ENCODE data around the gene DMAC2L. TPM values are rescaled to one million over a fixed set of nuclear protein-coding genes. Genes with fewer than 3 reads are reported as not detected.

DMAC2L gene
- polyA plus RNA-seq, 1 donor from 2014 or later = 17.1 TPM

DNA sequence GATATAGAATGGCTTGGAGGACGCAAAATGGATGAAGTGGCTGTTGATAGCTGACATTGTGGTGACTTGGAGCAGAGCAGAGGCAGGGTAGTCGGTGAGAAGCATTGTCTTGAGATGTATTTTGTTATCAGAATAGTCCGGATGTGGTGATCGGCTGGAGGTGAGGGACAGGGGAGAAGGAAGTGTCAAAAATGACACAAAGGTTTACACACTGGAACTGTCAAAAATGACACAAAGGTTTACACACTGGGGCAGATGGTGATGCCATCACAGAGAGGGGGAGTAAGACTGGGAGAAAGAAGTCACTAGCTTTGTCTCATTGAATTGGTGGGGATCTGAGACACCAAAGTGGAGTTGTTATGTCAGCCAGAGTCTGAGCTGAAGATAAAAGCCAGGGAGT lies 54.5 kb downstream of the DMAC2L start:
- TF ChIP-seq TAF1 (IDR thresholded peaks at IDR 0.05; ENCODE audit: low read depth) = no peak
- TF ChIP-seq, protein P1, sequence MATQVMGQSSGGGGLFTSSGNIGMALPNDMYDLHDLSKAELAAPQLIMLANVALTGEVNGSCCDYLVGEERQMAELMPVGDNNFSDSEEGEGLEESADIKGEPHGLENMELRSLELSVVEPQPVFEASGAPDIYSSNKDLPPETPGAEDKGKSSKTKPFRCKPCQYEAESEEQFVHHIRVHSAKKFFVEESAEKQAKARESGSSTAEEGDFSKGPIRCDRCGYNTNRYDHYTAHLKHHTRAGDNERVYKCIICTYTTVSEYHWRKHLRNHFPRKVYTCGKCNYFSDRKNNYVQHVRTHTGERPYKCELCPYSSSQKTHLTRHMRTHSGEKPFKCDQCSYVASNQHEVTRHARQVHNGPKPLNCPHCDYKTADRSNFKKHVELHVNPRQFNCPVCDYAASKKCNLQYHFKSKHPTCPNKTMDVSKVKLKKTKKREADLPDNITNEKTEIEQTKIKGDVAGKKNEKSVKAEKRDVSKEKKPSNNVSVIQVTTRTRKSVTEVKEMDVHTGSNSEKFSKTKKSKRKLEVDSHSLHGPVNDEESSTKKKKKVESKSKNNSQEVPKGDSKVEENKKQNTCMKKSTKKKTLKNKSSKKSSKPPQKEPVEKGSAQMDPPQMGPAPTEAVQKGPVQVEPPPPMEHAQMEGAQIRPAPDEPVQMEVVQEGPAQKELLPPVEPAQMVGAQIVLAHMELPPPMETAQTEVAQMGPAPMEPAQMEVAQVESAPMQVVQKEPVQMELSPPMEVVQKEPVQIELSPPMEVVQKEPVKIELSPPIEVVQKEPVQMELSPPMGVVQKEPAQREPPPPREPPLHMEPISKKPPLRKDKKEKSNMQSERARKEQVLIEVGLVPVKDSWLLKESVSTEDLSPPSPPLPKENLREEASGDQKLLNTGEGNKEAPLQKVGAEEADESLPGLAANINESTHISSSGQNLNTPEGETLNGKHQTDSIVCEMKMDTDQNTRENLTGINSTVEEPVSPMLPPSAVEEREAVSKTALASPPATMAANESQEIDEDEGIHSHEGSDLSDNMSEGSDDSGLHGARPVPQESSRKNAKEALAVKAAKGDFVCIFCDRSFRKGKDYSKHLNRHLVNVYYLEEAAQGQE (IDR thresholded peaks at IDR 0.05; ENCODE audit: borderline replicate concordance) = no peak
- no peak for TF ChIP-seq RAD21 (conservative IDR thresholded peaks at IDR 0.05)
- no peak for TF ChIP-seq EZH2 (IDR thresholded peaks at IDR 0.05; ENCODE audit: borderline replicate concordance, insufficient read depth, low read length, poor library complexity, severe bottlenecking)
- TF ChIP-seq POLR2AphosphoS5 (IDR thresholded peaks at IDR 0.05) = no peak
- no peak for TF ChIP-seq MXI1 (conservative IDR thresholded peaks at IDR 0.05; ENCODE audit: poor library complexity, severe bottlenecking)
- TF ChIP-seq EP300 (conservative IDR thresholded peaks at IDR 0.05; ENCODE audit: poor library complexity, severe bottlenecking) = no peak
- TF ChIP-seq, protein P2, sequence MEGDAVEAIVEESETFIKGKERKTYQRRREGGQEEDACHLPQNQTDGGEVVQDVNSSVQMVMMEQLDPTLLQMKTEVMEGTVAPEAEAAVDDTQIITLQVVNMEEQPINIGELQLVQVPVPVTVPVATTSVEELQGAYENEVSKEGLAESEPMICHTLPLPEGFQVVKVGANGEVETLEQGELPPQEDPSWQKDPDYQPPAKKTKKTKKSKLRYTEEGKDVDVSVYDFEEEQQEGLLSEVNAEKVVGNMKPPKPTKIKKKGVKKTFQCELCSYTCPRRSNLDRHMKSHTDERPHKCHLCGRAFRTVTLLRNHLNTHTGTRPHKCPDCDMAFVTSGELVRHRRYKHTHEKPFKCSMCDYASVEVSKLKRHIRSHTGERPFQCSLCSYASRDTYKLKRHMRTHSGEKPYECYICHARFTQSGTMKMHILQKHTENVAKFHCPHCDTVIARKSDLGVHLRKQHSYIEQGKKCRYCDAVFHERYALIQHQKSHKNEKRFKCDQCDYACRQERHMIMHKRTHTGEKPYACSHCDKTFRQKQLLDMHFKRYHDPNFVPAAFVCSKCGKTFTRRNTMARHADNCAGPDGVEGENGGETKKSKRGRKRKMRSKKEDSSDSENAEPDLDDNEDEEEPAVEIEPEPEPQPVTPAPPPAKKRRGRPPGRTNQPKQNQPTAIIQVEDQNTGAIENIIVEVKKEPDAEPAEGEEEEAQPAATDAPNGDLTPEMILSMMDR (IDR thresholded peaks at IDR 0.05; ENCODE audit: poor library complexity, severe bottlenecking) = no peak
- no peak for TF ChIP-seq SMC3 (conservative IDR thresholded peaks at IDR 0.05; ENCODE audit: poor library complexity)
- Histone ChIP-seq H3K9me3 (ENCODE audit: low read length) (no peaks in the 10 kb centered on the region), H3K9me2 (ENCODE audit: insufficient read depth, low read length) (no peaks in the 10 kb centered on the region), H3K27ac (ENCODE audit: low read length) (no peak overlapping the region), H2AFZ (ENCODE audit: low read depth, low read length) (no peak overlapping the region), H3K36me3 (ENCODE audit: insufficient read depth, low read length) (no peaks in the 10 kb centered on the region), H3K27me3 (ENCODE audit: insufficient read depth, low read depth, low read length) (no peaks in the 10 kb centered on the region), H3K79me2 (replicated peaks; ENCODE audit: insufficient read depth, low read length) (no peaks in the 10 kb centered on the region), H3F3A (ENCODE audit: insufficient read depth, low read length, poor library complexity, severe bottlenecking) (no peaks in the 10 kb centered on the region), H3K9ac (ENCODE audit: low read length) (no peak overlapping the region), H4K20me1 (ENCODE audit: insufficient read depth) (no peaks in the 10 kb centered on the region), H3K4me3 (ENCODE audit: low read length) (no peak overlapping the region), H3K4me2 (ENCODE audit: low read length) (no peak overlapping the region)

DNA sequence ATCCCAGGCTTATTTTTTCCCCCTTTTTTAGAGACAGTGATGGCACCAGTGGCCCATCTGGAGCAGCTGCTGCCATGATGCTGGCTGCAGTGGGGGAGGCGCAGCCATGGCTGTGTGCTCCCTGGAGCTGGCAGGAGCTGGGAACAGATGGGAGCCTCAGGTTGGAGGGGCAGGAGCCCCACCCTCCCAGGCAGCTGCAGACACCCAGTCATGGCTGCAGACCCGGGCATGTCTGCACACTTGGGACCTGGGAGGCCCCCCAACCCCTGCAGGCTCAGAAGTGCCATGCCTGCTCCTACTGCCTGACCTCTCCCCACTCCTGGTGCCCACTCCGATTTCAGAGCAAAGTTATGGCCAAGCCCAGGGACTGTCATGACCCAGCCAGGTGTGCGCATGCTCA lies 59.4 kb downstream of the DMAC2L start:
- Histone ChIP-seq H3K79me2 (replicated peaks; ENCODE audit: insufficient read depth, low read length) (no peaks in the 10 kb centered on the region), H3K36me3 (ENCODE audit: insufficient read depth, low read length) (no peaks in the 10 kb centered on the region), H4K20me1 (ENCODE audit: insufficient read depth) (no peaks in the 10 kb centered on the region), H3K9me3 (ENCODE audit: low read length) (no peaks in the 10 kb centered on the region), H3K27ac (ENCODE audit: low read length) (no peak overlapping the region), H3K9ac (ENCODE audit: low read length) (no peak overlapping the region), H3K27me3 (ENCODE audit: insufficient read depth, low read depth, low read length) (no peaks in the 10 kb centered on the region), H3K4me2 (ENCODE audit: low read length) (no peak overlapping the region), H3K9me2 (ENCODE audit: insufficient read depth, low read length) (no peaks in the 10 kb centered on the region), H2AFZ (ENCODE audit: low read depth, low read length) (no peak overlapping the region), H3K4me3 (ENCODE audit: low read length) (no peak overlapping the region), H3F3A (ENCODE audit: insufficient read depth, low read length, poor library complexity, severe bottlenecking) (no peaks in the 10 kb centered on the region)
- TF ChIP-seq TAF1 (IDR thresholded peaks at IDR 0.05; ENCODE audit: low read depth) (no peak), RAD21 (conservative IDR thresholded peaks at IDR 0.05) (no peak), EZH2 (IDR thresholded peaks at IDR 0.05; ENCODE audit: borderline replicate concordance, insufficient read depth, low read length, poor library complexity, severe bottlenecking) (no peak), EP300 (conservative IDR thresholded peaks at IDR 0.05; ENCODE audit: poor library complexity, severe bottlenecking) (no peak), POLR2AphosphoS5 (IDR thresholded peaks at IDR 0.05) (no peak), SMC3 (conservative IDR thresholded peaks at IDR 0.05; ENCODE audit: poor library complexity) (no peak), MXI1 (conservative IDR thresholded peaks at IDR 0.05; ENCODE audit: poor library complexity, severe bottlenecking) (no peak)
- TF ChIP-seq, protein P2 (IDR thresholded peaks at IDR 0.05; ENCODE audit: poor library complexity, severe bottlenecking) = no peak
- TF ChIP-seq, protein P1 (IDR thresholded peaks at IDR 0.05; ENCODE audit: borderline replicate concordance) = no peak
